ENCODE measurements around the gene RPAP3.

- no peak for TF ChIP-seq CTCF (IDR thresholded peaks at IDR 0.05)
- TF ChIP-seq POLR2A (IDR thresholded peaks at IDR 0.05), result no peak
These were observed 1.5 kb upstream of the RPAP3 start for GRCh38 chr12:47707355-47707754.
